Panc1 (cell line): Measurements from ENCODE around the gene FPR2. TPM values are rescaled to one million over a fixed set of nuclear protein-coding genes. Genes with fewer than 3 reads are reported as not detected.

ENCODE experiments used
- ATAC-seq: fragments of 200-7000 bp; cut with Tn5 transposase; 2 replicates; pipeline ENCODE4 v1.9.1; 2020; ENCODE audit warnings: mild to moderate bottlenecking, moderate library complexity
- BruUV-seq: library from RNA; stranded (reverse); fragments of 400-500 nt; replicated peaks from 2 replicates; lab custom pipeline; 2021; lab: Mats Ljungman, UMichigan
- CTCF ChIA-PET: fragments of 300-600 bp; sonication (Branson Sonifier 250); formaldehyde crosslinking; loops from one replicate; lab custom pipeline; 2022; ENCODE audit warnings: antibody characterized with exemption; lab: Charles Lee
- POLR2A ChIA-PET: fragments of 300-600 bp; sonication (Branson Sonifier 250); formaldehyde crosslinking; loops from one replicate; lab custom pipeline; 2022; ENCODE audit warnings: antibody characterized with exemption; lab: Charles Lee
- DNase-seq: peaks from one replicate; pipeline ENCODE4 v3.0.0-alpha.2; 2010; ENCODE audit warnings: low read depth, low spot score
- H3K27ac ChIP-seq: 2 replicates; pipeline ENCODE4 v1.5.1; 2011; ENCODE audit warnings: mild to moderate bottlenecking, low read length, inconsistent platforms
- H3K27me3 ChIP-seq: fragments of 200-500 bp; sonication (Bioruptor generic); 2 replicates; pipeline ENCODE4 v1.6.0; 2014; ENCODE audit warnings: low read length, inconsistent platforms; ENCODE audit not compliant: control insufficient read depth, insufficient read depth
- H3K36me3 ChIP-seq: fragments of 200-500 bp; sonication (Bioruptor generic); 2 replicates; pipeline ENCODE4 v1.5.1; 2014; ENCODE audit warnings: inconsistent platforms, mild to moderate bottlenecking, low read length, moderate library complexity; ENCODE audit not compliant: control insufficient read depth, insufficient read depth
- H3K4me1 ChIP-seq: 2 replicates; pipeline ENCODE4 v1.5.1; 2011; ENCODE audit warnings: inconsistent platforms, mild to moderate bottlenecking, low read length, moderate library complexity; ENCODE audit not compliant: control insufficient read depth, insufficient read depth
- H3K4me3 ChIP-seq, 2 experiments: 2 replicates each; pipeline ENCODE4 v1.5.1; 2011 to 2012; ENCODE audit warnings: low read depth in 2 of 2, low read length in 2 of 2, mild to moderate bottlenecking in 2 of 2, inconsistent platforms in 1 of 2, moderate library complexity in 1 of 2
- H3K9me3 ChIP-seq: fragments of 200-500 bp; sonication (Bioruptor generic); 2 replicates; pipeline ENCODE4 v1.5.1; 2014; ENCODE audit warnings: low read depth, mild to moderate bottlenecking, inconsistent platforms, low read length, moderate library complexity; ENCODE audit not compliant: control insufficient read depth, insufficient read depth
- POLR2AphosphoS5 ChIP-seq: IDR thresholded peaks from 2 replicates; pipeline ENCODE4 v1.6.1; 2012; ENCODE audit warnings: mild to moderate bottlenecking, low read depth, low read length, moderate library complexity
- SIN3A ChIP-seq: IDR thresholded peaks from 2 replicates; pipeline ENCODE4 v1.6.1; 2012; ENCODE audit warnings: low read depth, mild to moderate bottlenecking, low read length, moderate library complexity, borderline replicate concordance; ENCODE audit not compliant: insufficient read depth
- TCF7L2 ChIP-seq: IDR thresholded peaks from 2 replicates; pipeline ENCODE4 v1.6.1; 2011; ENCODE audit warnings: mild to moderate bottlenecking, low read depth, low read length, inconsistent platforms
- in situ Hi-C: cut with HindIII; loops from 2 replicates; pipeline ENCODE4 v1.10.0; 2016; ENCODE audit warnings: low sequenced_read_pairs, low pct_unique_long_range_greater_than_20kb
- intact Hi-C: fragments of 100-400 bp; cut with micrococcal nuclease; formaldehyde crosslinking; loops from one replicate; pipeline ENCODE4 v1.10.0; 2022; ENCODE audit not compliant: unreplicated experiment
- total RNA-seq: library from RNA; stranded (reverse); gene quantifications from one replicate; pipeline ENCODE4 v1.2.1, GENCODE V29; 2021; ENCODE audit not compliant: unreplicated experiment
- TF ChIP-seq, protein P1 (sequence below): fragments of 450-650 bp; IDR thresholded peaks from 2 replicates; pipeline ENCODE4 v1.5.1; 2017; ENCODE audit warnings: mild to moderate bottlenecking
- TF ChIP-seq, protein P2 (sequence below), 2 experiments: IDR thresholded peaks; 2 replicates each; pipeline ENCODE4 v1.6.1; 2011 to 2012; ENCODE audit warnings: low read depth in 2 of 2, control low read depth in 1 of 2, low read length in 1 of 2, mild to moderate bottlenecking in 1 of 2, moderate library complexity in 1 of 2; ENCODE audit not compliant: insufficient read depth in 1 of 2

FPR2 gene
- total RNA-seq, 1 experiment from 2014 or later, result not detected

GRCh38 chr19:51739466-51740213, 21.3 kb upstream of the FPR2 start:
- Histone ChIP-seq H3K4me3 (no peak overlapping the region), H3K4me1 (no peaks in the 10 kb centered on the region), H3K36me3 (no peaks in the 10 kb centered on the region), H3K27ac (no peak overlapping the region), H3K27me3 (peaks cover 3% of the 10 kb centered on the region; the same call in 1 of the 2 replicates), H3K9me3 (no peaks in the 10 kb centered on the region)
- intact Hi-C loops, result no loop called here
- ChIA-PET CTCF (no interaction called here), POLR2A (interaction anchor here (0.6 kb wide), 1 partner anchor 16 kb away, joined by 6 read pairs; the partner anchor contains the start of gene HAS1)
- DNase-seq, result no peak
- no TSS peak for BruUV-seq
- no peak for ATAC-seq
- TF ChIP-seq, protein P1, sequence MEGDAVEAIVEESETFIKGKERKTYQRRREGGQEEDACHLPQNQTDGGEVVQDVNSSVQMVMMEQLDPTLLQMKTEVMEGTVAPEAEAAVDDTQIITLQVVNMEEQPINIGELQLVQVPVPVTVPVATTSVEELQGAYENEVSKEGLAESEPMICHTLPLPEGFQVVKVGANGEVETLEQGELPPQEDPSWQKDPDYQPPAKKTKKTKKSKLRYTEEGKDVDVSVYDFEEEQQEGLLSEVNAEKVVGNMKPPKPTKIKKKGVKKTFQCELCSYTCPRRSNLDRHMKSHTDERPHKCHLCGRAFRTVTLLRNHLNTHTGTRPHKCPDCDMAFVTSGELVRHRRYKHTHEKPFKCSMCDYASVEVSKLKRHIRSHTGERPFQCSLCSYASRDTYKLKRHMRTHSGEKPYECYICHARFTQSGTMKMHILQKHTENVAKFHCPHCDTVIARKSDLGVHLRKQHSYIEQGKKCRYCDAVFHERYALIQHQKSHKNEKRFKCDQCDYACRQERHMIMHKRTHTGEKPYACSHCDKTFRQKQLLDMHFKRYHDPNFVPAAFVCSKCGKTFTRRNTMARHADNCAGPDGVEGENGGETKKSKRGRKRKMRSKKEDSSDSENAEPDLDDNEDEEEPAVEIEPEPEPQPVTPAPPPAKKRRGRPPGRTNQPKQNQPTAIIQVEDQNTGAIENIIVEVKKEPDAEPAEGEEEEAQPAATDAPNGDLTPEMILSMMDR, result no peak
- TF ChIP-seq TCF7L2 (no peak), SIN3A (no peak), POLR2AphosphoS5 (no peak)
- TF ChIP-seq, protein P2, sequence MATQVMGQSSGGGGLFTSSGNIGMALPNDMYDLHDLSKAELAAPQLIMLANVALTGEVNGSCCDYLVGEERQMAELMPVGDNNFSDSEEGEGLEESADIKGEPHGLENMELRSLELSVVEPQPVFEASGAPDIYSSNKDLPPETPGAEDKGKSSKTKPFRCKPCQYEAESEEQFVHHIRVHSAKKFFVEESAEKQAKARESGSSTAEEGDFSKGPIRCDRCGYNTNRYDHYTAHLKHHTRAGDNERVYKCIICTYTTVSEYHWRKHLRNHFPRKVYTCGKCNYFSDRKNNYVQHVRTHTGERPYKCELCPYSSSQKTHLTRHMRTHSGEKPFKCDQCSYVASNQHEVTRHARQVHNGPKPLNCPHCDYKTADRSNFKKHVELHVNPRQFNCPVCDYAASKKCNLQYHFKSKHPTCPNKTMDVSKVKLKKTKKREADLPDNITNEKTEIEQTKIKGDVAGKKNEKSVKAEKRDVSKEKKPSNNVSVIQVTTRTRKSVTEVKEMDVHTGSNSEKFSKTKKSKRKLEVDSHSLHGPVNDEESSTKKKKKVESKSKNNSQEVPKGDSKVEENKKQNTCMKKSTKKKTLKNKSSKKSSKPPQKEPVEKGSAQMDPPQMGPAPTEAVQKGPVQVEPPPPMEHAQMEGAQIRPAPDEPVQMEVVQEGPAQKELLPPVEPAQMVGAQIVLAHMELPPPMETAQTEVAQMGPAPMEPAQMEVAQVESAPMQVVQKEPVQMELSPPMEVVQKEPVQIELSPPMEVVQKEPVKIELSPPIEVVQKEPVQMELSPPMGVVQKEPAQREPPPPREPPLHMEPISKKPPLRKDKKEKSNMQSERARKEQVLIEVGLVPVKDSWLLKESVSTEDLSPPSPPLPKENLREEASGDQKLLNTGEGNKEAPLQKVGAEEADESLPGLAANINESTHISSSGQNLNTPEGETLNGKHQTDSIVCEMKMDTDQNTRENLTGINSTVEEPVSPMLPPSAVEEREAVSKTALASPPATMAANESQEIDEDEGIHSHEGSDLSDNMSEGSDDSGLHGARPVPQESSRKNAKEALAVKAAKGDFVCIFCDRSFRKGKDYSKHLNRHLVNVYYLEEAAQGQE (IDR thresholded peaks at IDR 0.05; ENCODE audit: insufficient read depth in 1 of 2, low read depth in 2 of 2, low read length in 1 of 2), result no peak
- in situ Hi-C loops, result no loop called here

- ChIA-PET POLR2A (no interaction called here), CTCF (no interaction called here)
- TF ChIP-seq SIN3A (no peak), POLR2AphosphoS5 (no peak), TCF7L2 (no peak)
- TF ChIP-seq, protein P1, result no peak
- TF ChIP-seq, protein P2 (IDR thresholded peaks at IDR 0.05; ENCODE audit: insufficient read depth in 1 of 2, low read depth in 2 of 2, low read length in 1 of 2), result no peak
- in situ Hi-C loops (no loop called here), intact Hi-C loops (no loop called here)
- peaks cover 3% of the 10 kb centered on the region; the same call in 1 of the 2 replicates for H3K27me3 ChIP-seq
- no peaks in the 10 kb centered on the region for H3K4me1 ChIP-seq
- no peak overlapping the region for H3K27ac ChIP-seq
- DNase-seq, result no peak
- no peaks in the 10 kb centered on the region for H3K9me3 ChIP-seq
- no peaks in the 10 kb centered on the region for H3K36me3 ChIP-seq
- BruUV-seq, result no TSS peak
- no peak for ATAC-seq
- H3K4me3 ChIP-seq, result no peak overlapping the region
Measured at GRCh38 chr19:51740356-51740755, 20.6 kb upstream of the FPR2 start.
